T-helper 2 cell treated with Interferon-gamma antibody and Interleukin-4, amounts not matched to agents 100 ng/mL and 5 ng/mL, for 36 hours (primary cell): ENCODE measurements around the gene PRR7. TPM values are rescaled to one million over a fixed set of nuclear protein-coding genes. Genes with fewer than 3 reads are reported as not detected.

Experiments
- intact Hi-C: fragments of 100-400 bp; cut with micrococcal nuclease; formaldehyde crosslinking; loops from one replicate; pipeline ENCODE4 v1.15.1; 2023
- total RNA-seq: library from RNA; stranded (reverse); gene quantifications from 2 replicates; pipeline ENCODE4 v1.2.3, GENCODE V29; 2022

Gene PRR7
- total RNA-seq, 1 donor from 2014 or later: 6.0 TPM

DNA sequence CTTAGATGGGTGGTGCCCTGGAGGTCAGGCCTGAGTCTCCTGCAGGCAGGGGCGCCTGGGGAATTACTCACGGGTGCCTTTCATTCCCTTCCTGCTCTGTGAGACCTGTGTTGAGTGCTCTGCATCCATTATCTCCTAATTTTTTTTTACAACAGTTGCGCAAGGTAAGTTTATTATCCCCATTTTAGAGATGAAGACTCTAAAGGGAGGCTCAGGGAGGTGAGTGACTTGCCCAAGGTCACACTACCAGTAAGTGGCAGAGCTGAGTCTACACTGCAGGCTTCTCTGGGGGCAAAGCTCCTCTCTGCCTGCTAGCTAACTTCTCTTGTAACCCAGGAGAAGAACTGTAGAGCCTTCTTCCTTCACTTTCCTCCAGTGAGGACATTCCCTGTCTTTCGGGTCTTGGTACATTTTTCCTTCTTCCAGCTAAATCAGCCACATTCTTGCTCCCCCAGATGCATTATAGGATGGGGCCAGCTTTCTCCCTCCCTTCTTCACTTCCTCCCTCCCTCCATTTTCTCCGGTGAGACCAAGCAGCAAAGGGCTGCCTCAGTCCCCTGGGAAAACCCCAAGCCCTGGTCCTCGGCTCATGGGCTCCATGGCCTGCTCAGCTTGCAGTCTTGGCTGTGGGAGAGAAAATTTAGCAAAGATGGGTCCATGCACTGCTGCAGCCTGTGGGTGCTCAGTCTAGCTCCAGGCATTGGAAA, 1.8 kb downstream of the PRR7 start:
- intact Hi-C loops: no loop called here

DNA sequence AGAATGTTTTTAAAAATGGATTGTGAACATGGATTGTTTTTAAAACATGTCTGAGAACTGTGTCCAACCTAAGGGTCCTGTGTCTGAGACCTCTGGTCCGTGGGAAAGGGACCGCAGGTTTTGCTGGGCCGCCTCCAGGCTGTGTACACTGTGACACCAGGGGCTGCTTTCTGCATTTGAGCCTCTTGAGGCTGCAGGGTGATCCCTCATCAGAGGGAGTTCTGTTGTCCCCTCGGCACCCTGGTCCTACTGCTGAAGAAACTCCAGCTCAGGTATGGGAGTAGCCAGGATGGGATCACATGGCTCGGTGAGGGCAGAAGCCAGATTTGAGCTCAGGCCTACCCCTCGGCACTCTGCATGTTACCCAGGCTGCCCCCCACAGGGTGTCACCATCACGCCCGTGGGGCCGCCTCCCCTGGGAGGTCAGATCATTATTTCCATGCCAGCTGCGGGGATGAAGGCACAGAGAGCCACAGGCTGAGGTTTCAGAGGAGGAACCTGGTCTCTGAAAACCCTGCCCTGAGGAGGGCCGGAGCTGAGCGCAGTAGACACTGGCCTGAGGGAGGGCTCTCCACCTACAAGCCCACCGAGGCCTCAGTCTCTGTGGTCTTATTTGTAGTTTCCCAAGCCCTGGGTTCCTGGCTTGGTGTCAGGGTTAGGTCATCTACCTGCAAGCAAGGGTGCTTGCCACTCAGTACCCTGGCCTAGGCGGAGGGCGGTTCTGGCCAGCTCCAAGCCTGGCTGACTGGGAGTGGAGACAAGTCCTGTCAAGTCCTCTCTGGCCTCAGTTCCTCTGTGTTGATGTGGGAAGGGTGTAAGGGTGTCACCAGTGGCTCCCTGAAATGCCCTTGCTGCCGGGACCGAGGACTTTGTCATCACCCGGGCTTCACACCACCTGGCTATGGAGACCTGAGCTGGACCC, 2.8 kb downstream of the PRR7 start:
- intact Hi-C loops: no loop called here

- intact Hi-C loops: no loop called here
Observed at GRCh38 chr5:177450667-177451424, 4.2 kb downstream of the PRR7 start.

- intact Hi-C loops: no loop called here
Observed at GRCh38 chr5:177452688-177453638, 6.3 kb downstream of the PRR7 start.

DNA sequence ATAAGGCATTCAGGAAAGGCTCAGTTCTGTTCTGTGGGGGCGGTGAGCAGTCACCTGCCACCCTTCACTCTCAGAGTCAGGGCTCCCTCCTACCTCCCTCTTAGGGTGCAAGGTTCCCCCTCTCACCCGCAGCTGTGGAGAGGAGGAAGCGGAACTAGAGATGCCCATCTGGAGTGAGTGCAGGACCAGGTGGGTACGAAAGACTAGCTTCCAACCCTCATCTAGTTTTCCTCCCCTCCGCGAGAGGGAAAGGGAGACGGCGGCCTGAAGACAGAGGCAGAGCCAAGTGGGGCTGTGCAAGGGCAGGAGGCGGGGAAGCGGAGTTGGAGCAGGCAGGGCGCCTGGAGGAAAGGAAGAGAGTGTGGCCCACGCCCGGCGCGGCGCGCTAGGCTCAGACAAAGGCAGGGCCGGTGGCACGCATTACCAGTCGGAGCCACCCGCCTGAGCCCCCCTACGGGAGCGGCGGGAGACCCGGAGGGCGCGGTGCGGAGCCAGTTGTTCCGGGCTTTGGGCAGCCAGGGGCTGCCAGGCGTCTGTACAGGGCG, 7.3 kb downstream of the PRR7 start:
- intact Hi-C loops: loop anchor here (1.0 to 2.0 kb wide), 2 partner anchors 50 to 141 kb away; no protein-coding TSS in a partner anchor

GRCh38 chr5:177454397-177455035, 7.9 kb downstream of the PRR7 start:
- intact Hi-C loops: loop anchor here (1.0 to 5.0 kb wide), 8 partner anchors 8 to 337 kb away; partner anchors contain the start of genes GRK6, LMAN2 and PRR7

DNA sequence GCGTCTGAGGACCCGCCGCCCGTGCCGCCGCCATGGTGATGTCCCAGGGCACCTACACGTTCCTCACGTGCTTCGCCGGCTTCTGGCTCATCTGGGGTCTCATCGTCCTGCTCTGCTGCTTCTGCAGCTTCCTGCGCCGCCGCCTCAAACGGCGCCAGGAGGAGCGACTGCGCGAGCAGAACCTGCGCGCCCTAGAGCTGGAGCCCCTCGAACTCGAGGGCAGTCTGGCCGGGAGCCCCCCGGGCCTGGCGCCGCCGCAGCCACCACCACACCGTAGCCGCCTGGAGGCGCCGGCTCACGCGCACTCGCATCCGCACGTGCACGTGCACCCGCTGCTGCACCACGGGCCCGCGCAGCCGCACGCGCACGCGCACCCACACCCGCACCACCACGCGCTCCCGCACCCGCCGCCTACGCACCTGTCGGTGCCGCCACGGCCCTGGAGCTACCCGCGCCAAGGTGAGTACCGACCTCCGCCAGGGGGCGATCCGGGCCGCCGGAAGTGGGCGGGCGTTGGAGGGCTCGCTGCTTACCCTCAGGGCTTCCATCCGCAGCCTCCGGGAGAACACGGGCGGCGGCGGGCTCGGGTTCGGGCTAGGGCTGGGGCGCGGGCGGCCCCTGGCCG, 8.5 kb downstream of the PRR7 start:
- intact Hi-C loops: loop anchor here (1.0 to 5.0 kb wide), 7 partner anchors 9 to 338 kb away; partner anchors contain the start of genes GRK6, LMAN2 and PRR7

- intact Hi-C loops: loop anchor here (1.0 to 5.0 kb wide), 10 partner anchors 10 to 339 kb away; partner anchors contain the start of genes GRK6, LMAN2, PDLIM7 and PRR7
Observed at GRCh38 chr5:177455661-177456590, 9.3 kb downstream of the PRR7 start.

- intact Hi-C loops: loop anchor here (1.0 to 5.0 kb wide), 4 partner anchors 14 to 339 kb away; partner anchors contain the start of gene PDLIM7
Observed at GRCh38 chr5:177456591-177456964, 10.0 kb downstream of the PRR7 start.

DNA sequence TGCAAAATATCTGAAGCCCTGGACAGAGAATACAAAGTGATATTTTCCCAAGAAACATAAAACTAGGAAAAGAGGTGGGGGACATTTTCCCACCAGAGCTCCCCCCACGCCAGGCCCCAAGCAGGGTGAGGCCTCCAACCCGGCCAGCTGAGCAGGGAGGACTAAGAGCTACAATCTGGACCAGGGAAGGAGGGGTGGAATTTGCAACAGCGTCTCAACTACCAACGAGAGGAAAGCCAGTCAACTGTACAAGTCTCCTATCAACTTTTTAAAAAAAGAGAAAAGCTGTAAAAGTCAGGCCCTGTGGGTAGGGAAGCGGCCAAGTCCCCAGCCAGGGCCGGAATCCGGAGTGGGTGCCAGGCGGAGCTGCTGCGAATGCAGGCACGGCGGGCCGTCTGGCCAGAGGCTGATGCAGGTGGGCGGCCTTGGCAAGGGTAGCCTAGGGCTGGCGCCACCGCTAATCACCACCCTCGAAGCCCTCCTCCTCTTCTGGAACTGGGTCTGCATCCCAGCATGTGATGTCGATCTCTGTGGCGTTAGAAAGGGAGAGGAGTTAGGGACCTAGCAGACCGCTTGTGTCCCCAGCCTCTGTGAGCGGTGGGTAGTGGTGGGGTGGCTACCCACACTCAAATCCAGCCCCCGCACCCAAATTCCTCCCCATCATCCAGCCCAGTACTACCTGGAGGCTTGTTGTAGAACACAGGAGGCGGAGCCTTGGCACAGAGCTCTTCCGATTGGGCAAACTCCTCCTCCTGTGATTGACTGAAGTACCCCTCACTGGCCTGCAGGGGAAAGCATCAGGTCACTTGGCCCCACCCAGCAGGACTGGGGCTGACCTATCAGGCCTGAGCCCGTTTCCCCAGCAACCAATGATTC, 10.6 kb downstream of the PRR7 start:
- intact Hi-C loops: loop anchor here (1.0 to 5.0 kb wide), 4 partner anchors 14 to 340 kb away; partner anchors contain the start of gene PDLIM7

- intact Hi-C loops: loop anchor here (2.0 to 5.0 kb wide), 2 partner anchors 13 to 341 kb away; no protein-coding TSS in a partner anchor
Observed at GRCh38 chr5:177457852-177458681, 11.5 kb downstream of the PRR7 start.

- intact Hi-C loops: loop anchor here (5.0 kb wide), 1 partner anchor 342 kb away; no protein-coding TSS in a partner anchor
Observed at GRCh38 chr5:177458912-177459350, 12.3 kb downstream of the PRR7 start.

GRCh38 chr5:177459357-177459756, 12.7 kb downstream of the PRR7 start:
- intact Hi-C loops: loop anchor here (5.0 kb wide), 1 partner anchor 342 kb away; no protein-coding TSS in a partner anchor

DNA sequence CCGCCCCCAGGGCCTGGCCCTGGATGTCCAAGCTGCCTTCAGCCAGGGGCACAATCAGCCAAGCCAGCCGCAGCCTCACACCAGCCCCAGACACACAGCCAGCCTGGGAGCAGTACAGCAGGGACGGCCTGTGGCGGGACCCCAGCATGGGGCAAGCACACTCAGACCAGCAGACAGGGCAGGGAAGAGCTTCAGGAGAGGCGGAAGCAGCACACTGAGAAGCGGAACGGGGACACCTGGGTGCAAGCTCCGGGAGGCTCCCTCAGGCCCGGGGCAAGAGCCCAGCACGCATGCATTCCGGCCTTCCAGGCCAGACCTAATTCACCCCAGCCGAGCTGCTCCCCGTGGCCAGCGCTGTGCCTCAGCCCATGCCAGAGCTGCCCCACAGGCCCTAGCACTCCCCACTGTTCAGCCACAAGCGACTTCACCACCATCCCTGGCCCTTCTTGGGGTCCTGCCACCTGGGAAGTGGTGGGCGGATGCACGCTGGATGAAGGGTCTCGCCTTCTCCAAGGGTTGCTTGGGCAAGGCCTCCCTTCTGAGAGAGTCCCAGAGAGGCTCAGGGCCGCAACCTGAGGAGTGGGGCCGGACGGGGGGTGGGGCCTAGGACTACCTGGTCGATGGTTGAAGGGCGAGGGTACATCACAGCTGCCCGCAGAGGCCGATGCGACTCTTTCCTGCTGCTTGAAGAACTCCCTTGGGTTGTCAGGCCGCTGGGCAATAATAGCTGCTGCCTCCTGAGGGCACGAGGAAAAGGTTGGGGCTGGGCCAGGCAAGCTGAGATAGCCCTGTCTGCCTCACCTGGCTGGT, 13.4 kb downstream of the PRR7 start:
- intact Hi-C loops: loop anchor here (5.0 kb wide), 1 partner anchor 343 kb away; no protein-coding TSS in a partner anchor
